H1 (cell line): Measurements from ENCODE around the gene GPR179. TPM values are rescaled to one million over a fixed set of nuclear protein-coding genes. Genes with fewer than 3 reads are reported as not detected.

Experiments used
- CTCF ChIA-PET: fragments of 300-600 bp; sonication (Branson Sonifier 250); formaldehyde crosslinking; loops from one replicate; lab custom pipeline; 2021; ENCODE audit not compliant: partially characterized antibody; lab: Charles Lee
- POLR2A ChIA-PET: fragments of 300-600 bp; sonication (Branson Sonifier 250); formaldehyde crosslinking; loops from one replicate; lab custom pipeline; 2021; ENCODE audit warnings: inconsistent platforms; ENCODE audit not compliant: partially characterized antibody; lab: Charles Lee
- DNase-seq, 2 experiments: peaks; one replicate each; pipeline versions ENCODE4 v3.0.0 to v3.0.0-alpha.2; 2010 to 2022; ENCODE audit warnings: low spot score in 2 of 2, low read depth in 1 of 2, mixed read lengths in 1 of 2
- FAIRE-seq: peaks from 2 replicates; lab custom pipeline; 2011; peaks lifted over from hg19 to GRCh38; lab: Jason Lieb, UNC
- H2AFZ ChIP-seq: 2 replicates; pipeline ENCODE4 v1.8.1; 2012; ENCODE audit warnings: low read length, inconsistent platforms
- H2AK5ac ChIP-seq: 2 replicates; pipeline ENCODE4 v1.6.1; 2013; ENCODE audit warnings: low read depth, low read length
- H2BK120ac ChIP-seq: replicated peaks from 2 replicates; pipeline ENCODE3; 2013; ENCODE audit warnings: low read depth, low read length, inconsistent platforms
- H2BK12ac ChIP-seq: 2 replicates; pipeline ENCODE4 v1.6.1; 2013; ENCODE audit warnings: low read depth, low read length
- H2BK15ac ChIP-seq: 2 replicates; pipeline ENCODE4 v1.6.1; 2013; ENCODE audit warnings: low read length
- H2BK20ac ChIP-seq: 2 replicates; pipeline ENCODE4 v1.6.1; 2013; ENCODE audit warnings: low read length
- H2BK5ac ChIP-seq: 2 replicates; pipeline ENCODE4 v1.6.1; 2013; ENCODE audit warnings: low read depth, low read length
- H3K14ac ChIP-seq: 2 replicates; pipeline ENCODE4 v1.6.1; 2013; ENCODE audit warnings: inconsistent platforms; ENCODE audit not compliant: insufficient read length
- H3K18ac ChIP-seq: 2 replicates; pipeline ENCODE4 v1.6.1; 2013; ENCODE audit warnings: low read length; ENCODE audit errors: extremely low read depth
- H3K23ac ChIP-seq: 2 replicates; pipeline ENCODE4 v1.6.1; 2013; ENCODE audit warnings: inconsistent platforms; ENCODE audit not compliant: insufficient read length
- H3K23me2 ChIP-seq: 2 replicates; pipeline ENCODE4 v1.6.1; 2013; ENCODE audit warnings: low read depth, low read length
- H3K27ac ChIP-seq: 2 replicates; pipeline ENCODE4 v1.6.1; 2011; ENCODE audit warnings: low read depth, low read length, inconsistent platforms
- H3K27me3 ChIP-seq, 4 experiments: replicated peaks in 1 of 4; 1 replicate in 1 of 4; 2 replicates in 3 of 4; pipeline versions ENCODE4 v1.6.1 to v1.8.1; 2011 to 2013; ENCODE audit warnings: low read length in 3 of 4, mild to moderate bottlenecking in 3 of 4, inconsistent platforms in 2 of 4, mixed read lengths in 2 of 4, moderate library complexity in 1 of 4; ENCODE audit not compliant: control insufficient read depth in 3 of 4, insufficient read depth in 3 of 4; ENCODE audit errors: extremely low read depth in 1 of 4
- H3K36me3 ChIP-seq, 4 experiments: 2 replicates each; pipeline versions ENCODE4 v1.6.1 to v1.8.1; 2011 to 2013; ENCODE audit warnings: mild to moderate bottlenecking in 4 of 4, low read length in 3 of 4, moderate library complexity in 2 of 4, control low read depth in 1 of 4, inconsistent platforms in 1 of 4; ENCODE audit not compliant: insufficient read depth in 4 of 4, control insufficient read depth in 2 of 4
- H3K4ac ChIP-seq: replicated peaks from 2 replicates; pipeline ENCODE3; 2013; ENCODE audit warnings: low read length, low read depth, mixed read lengths, inconsistent platforms; ENCODE audit not compliant: insufficient read length
- H3K4me1 ChIP-seq, 4 experiments: replicated peaks in 1 of 4; 1 replicate in 1 of 4; 2 replicates in 3 of 4; pipeline versions ENCODE4 v1.6.1 to v1.8.1; 2011 to 2013; ENCODE audit warnings: low read length in 3 of 4, inconsistent platforms in 2 of 4, mixed read lengths in 1 of 4; ENCODE audit not compliant: insufficient read depth in 4 of 4, control insufficient read depth in 3 of 4
- H3K4me2 ChIP-seq, 2 experiments: 2 replicates each; pipeline versions ENCODE4 v1.6.1 to v1.8.1; 2011 to 2013; ENCODE audit warnings: low read depth in 2 of 2, low read length in 2 of 2, control low read depth in 1 of 2, inconsistent platforms in 1 of 2, mild to moderate bottlenecking in 1 of 2; ENCODE audit not compliant: insufficient read depth in 1 of 2
- H3K4me3 ChIP-seq, 4 experiments: fragments of 200-600, 300-600 bp in 1 of 4; sonication (generic), shearing (Covaris generic), sonication (Bioruptor Twin) in 1 of 4; 2 replicates each; pipeline versions ENCODE4 v1.5.1 to v1.8.1; 2011 to 2016; ENCODE audit warnings: low read length in 4 of 4, low read depth in 3 of 4, control low read depth in 2 of 4, inconsistent platforms in 2 of 4, mild to moderate bottlenecking in 2 of 4, mixed read lengths in 1 of 4, moderate library complexity in 1 of 4; ENCODE audit not compliant: insufficient read depth in 2 of 4; ENCODE audit errors: extremely low read depth in 1 of 4
- H3K56ac ChIP-seq: replicated peaks from 2 replicates; pipeline ENCODE3; 2013; ENCODE audit warnings: low read depth, mild to moderate bottlenecking, mixed read lengths, low read length, inconsistent platforms; ENCODE audit not compliant: insufficient read length
- H3K79me1 ChIP-seq: 2 replicates; pipeline ENCODE4 v1.6.1; 2013; ENCODE audit warnings: low read depth, low read length, control low read depth
- H3K79me2 ChIP-seq, 2 experiments: 2 replicates each; pipeline versions ENCODE4 v1.6.1 to v1.8.1; 2012 to 2013; ENCODE audit warnings: low read length in 2 of 2, mild to moderate bottlenecking in 2 of 2, inconsistent platforms in 1 of 2; ENCODE audit not compliant: insufficient read depth in 2 of 2, control insufficient read depth in 1 of 2
- H3K9ac ChIP-seq, 4 experiments: replicated peaks in 1 of 4; 1 replicate in 1 of 4; 2 replicates in 3 of 4; pipeline versions ENCODE4 v1.6.1 to v1.8.1; 2011 to 2013; ENCODE audit warnings: low read depth in 3 of 4, low read length in 3 of 4, control low read depth in 2 of 4, mild to moderate bottlenecking in 2 of 4, moderate library complexity in 2 of 4, inconsistent platforms in 1 of 4; ENCODE audit errors: extremely low read depth in 1 of 4
- H3K9me3 ChIP-seq, 2 experiments: 2 replicates each; pipeline versions ENCODE4 v1.6.1 to v1.8.1; 2012 to 2013; ENCODE audit warnings: mild to moderate bottlenecking in 2 of 2, moderate library complexity in 2 of 2, control low read depth in 1 of 2, inconsistent platforms in 1 of 2, low read depth in 1 of 2, low read length in 1 of 2, mixed read lengths in 1 of 2; ENCODE audit not compliant: insufficient read depth in 2 of 2
- H4K20me1 ChIP-seq, 2 experiments: replicated peaks in 1 of 2; 2 replicates each; pipeline versions ENCODE3 to v1.8.1; 2011 to 2013; ENCODE audit warnings: inconsistent platforms in 2 of 2, low read length in 2 of 2, mild to moderate bottlenecking in 1 of 2; ENCODE audit not compliant: insufficient read depth in 2 of 2, control insufficient read depth in 1 of 2
- H4K5ac ChIP-seq: 2 replicates; pipeline ENCODE4 v1.6.1; 2013; ENCODE audit warnings: low read length, low read depth, mixed read lengths, inconsistent platforms; ENCODE audit not compliant: insufficient read length
- H4K8ac ChIP-seq: 2 replicates; pipeline ENCODE4 v1.8.0; 2013; ENCODE audit warnings: mild to moderate bottlenecking, moderate library complexity, low read length, inconsistent platforms; ENCODE audit not compliant: insufficient read depth; ENCODE audit errors: extremely low read depth
- H4K91ac ChIP-seq: replicated peaks from 2 replicates; pipeline ENCODE3; 2013; ENCODE audit warnings: low read length, mixed read lengths, inconsistent platforms; ENCODE audit not compliant: insufficient read length
- CHD2 ChIP-seq: IDR thresholded peaks from 2 replicates; pipeline ENCODE4 v1.6.1; 2012; ENCODE audit warnings: low read length, improper control_type of control experiment
- RNF2 ChIP-seq: fragments of 200-900, 300-1000 bp; sonication (generic); IDR thresholded peaks from 2 replicates; pipeline ENCODE4 v1.7.1; 2016; ENCODE audit warnings: borderline replicate concordance, low read depth, mild to moderate bottlenecking, antibody characterized with exemption, low read length; ENCODE audit not compliant: poor library complexity, severe bottlenecking; ENCODE audit errors: missing control alignments
- SIRT6 ChIP-seq: IDR thresholded peaks from one replicate; pipeline ENCODE4 v1.7.1; 2012; ENCODE audit warnings: low read length, inconsistent platforms
- WGBS, 2 experiments: shearing (Covaris generic) in 1 of 2; methylation state at CpG; one replicate each; pipeline versions ENCODE4 v1.1.6 to v1.1.7; 2013 to 2015; ENCODE audit warnings: low lambda C conversion rate in 2 of 2, mixed read lengths in 2 of 2, inconsistent platforms in 1 of 2, low coverage in 1 of 2, missing lambda C conversion rate in 1 of 2; ENCODE audit not compliant: insufficient replicate concordance in 2 of 2, insufficient coverage in 1 of 2, insufficient read length in 1 of 2; ENCODE audit errors: extremely low coverage in 1 of 2, missing lambda C conversion rate in 1 of 2; 5-methylcytosine and 5-hydroxymethylcytosine counted together
- polyA plus RNA-seq, 7 experiments: library from polyadenylated mRNA; depleted of rRNA in 3 of 7; stranded (reverse) in 5 of 7; unstranded in 2 of 7; fragments of >200 nt in 5 of 7; fragments of 200-250 nt in 2 of 7; gene quantifications; 1 replicate in 5 of 7; 2 replicates in 1 of 7; 4 replicates in 1 of 7; pipeline versions ENCODE4 v1.2.1 to v1.2.3, GENCODE V29; 2011 to 2013; ENCODE audit warnings: missing spikeins in 2 of 7, mixed read lengths in 2 of 7
- total RNA-seq: library from RNA; stranded (reverse); fragmentation: NEBNext Ultra II Directional; extraction: Animal tissue kit (Norgen Biotek cat#: 25700); gene quantifications from 2 replicates; pipeline ENCODE4 v1.2.1, GENCODE V29; 2021
- TF ChIP-seq, protein P1 (sequence below): IDR thresholded peaks from 2 replicates; pipeline ENCODE4 v1.6.1; 2011; ENCODE audit warnings: low read length, improper control_type of control experiment

The GPR179 gene
- total and polyA plus RNA-seq, 2 of the 8 experiments (the other 6 are each of a cell fraction or from before 2014, with no cell fraction given), result 0.02 to 0.07 TPM

GRCh38 chr17:38350035-38350434 is 6.3 kb upstream of the GPR179 start:
- Histone ChIP-seq H3K27me3 (no peaks in the 10 kb centered on the region; a peak in 1 of 7 replicates), H4K20me1 (peaks cover 7 to 15% of the 10 kb centered on the region in 2 experiments), H3K79me2 (peaks cover 0 to 22% of the 10 kb centered on the region in 2 experiments; a peak in 3 of 4 replicates), H2BK5ac (no peak overlapping the region), H3K79me1 (peaks cover 6% of the 10 kb centered on the region; the same call in 1 of the 2 replicates), H2AK5ac (0 out of 2 replicates have a peak overlapping the region, but pooled peaks have one; percentile 46), H4K5ac (no peak overlapping the region), H2AFZ (no peak overlapping the region; the same call in 1 of the 2 replicates), H3K36me3 (no peaks in the 10 kb centered on the region), H3K23me2 (peaks cover 13% of the 10 kb centered on the region), H3K56ac (no peak overlapping the region), H2BK20ac (0 out of 2 replicates have a peak overlapping the region, but pooled peaks have one; percentile 15), H3K4me2 (no peak overlapping the region), H3K4me1 (peaks cover 0 to 13% (median 4%) of the 10 kb centered on the region in 4 experiments; a peak in 5 of 7 replicates), H4K91ac (no peak overlapping the region), H2BK120ac (no peak overlapping the region), H3K4me3 (no peak overlapping the region), H3K23ac (no peak overlapping the region), H2BK12ac (no peak overlapping the region), H3K4ac (no peak overlapping the region), H2BK15ac (peak overlapping the region; percentile 61; the same call in 1 of the 2 replicates), H3K9me3 (no peaks in the 10 kb centered on the region), H3K18ac (no peak overlapping the region), H3K27ac (no peak overlapping the region), H3K9ac (no peak overlapping the region), H3K14ac (no peak overlapping the region), H4K8ac (no peak overlapping the region)
- ChIA-PET POLR2A (interaction anchor here (0.8 to 8.9 kb wide), 10 partner anchors 9 to 68 kb away, joined by 3 to 70 read pairs (median 6); no protein-coding TSS in a partner anchor), CTCF (interaction anchor here (0.6 to 25.7 kb wide), 21 partner anchors 9 to 208 kb away, joined by 3 to 400 read pairs (median 6); partner anchors contain the start of gene ARHGAP23)
- FAIRE-seq (no peak), DNase-seq (no peak)
- WGBS, 2 experiments, result 86% methylated on average over 2 of the region's 2 CpGs; no CpG with 5 or more reads in 1 of the 2 experiments
- TF ChIP-seq CHD2 (no peak), RNF2 (no peak), SIRT6 (no peak)
- TF ChIP-seq, protein P1, sequence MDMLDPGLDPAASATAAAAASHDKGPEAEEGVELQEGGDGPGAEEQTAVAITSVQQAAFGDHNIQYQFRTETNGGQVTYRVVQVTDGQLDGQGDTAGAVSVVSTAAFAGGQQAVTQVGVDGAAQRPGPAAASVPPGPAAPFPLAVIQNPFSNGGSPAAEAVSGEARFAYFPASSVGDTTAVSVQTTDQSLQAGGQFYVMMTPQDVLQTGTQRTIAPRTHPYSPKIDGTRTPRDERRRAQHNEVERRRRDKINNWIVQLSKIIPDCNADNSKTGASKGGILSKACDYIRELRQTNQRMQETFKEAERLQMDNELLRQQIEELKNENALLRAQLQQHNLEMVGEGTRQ, result no peak
